HG02798 (cell line): ENCODE results near the gene TPD52L2.
"Not testable (repeated sequence)": the region's sequence is repeated elsewhere in the genome, so short reads cannot be mapped to it uniquely, and the experiment has no call there.

Experiments
- ATAC-seq: cut with Tn5 transposase; IDR thresholded peaks from one replicate; pipeline ENCODE4 v1.9.1; 2021; ENCODE audit warnings: mild to moderate bottlenecking; ENCODE audit not compliant: unreplicated experiment, poor library complexity

The TPD52L2 gene

DNA sequence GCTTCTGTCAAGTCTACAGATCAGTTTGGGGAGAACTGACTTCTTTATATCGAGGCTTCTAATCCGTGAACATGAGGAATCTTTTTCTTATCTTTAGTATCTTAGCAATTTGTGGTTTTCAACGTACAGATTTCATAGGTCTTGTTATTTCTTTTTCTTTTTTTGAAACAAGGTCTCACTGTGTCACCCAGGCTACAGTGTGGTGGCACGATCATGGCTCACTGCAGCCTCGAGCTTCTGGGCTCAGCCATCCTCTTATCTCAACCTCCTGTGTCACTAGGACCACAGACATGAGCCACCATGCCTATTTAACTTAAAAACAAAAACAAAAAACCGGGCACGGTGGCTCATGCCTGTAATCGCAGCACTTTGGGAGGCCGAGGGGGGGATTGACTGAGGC is 59.2 kb downstream of the TPD52L2 start:
- no peak for ATAC-seq

DNA sequence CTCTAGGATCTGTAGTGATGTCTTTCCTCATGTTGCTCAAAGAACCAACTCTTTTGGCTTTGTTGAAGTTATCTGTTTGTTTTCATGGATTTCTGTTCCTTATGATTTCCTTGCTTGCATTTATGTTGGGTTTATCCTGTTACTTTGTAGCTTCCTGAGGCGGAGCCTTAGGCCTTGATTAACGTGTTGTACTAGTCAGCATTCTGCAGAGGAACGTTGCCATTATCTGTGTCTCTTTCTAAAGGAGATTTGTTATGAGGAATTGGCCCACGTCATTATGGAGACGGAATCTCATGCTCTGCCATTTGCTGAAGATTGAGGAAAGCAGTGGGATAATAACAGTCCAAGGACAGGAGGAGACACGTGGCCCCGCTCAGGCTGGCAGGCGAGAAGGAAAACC is 61.2 kb downstream of the TPD52L2 start:
- ATAC-seq, result no peak

DNA sequence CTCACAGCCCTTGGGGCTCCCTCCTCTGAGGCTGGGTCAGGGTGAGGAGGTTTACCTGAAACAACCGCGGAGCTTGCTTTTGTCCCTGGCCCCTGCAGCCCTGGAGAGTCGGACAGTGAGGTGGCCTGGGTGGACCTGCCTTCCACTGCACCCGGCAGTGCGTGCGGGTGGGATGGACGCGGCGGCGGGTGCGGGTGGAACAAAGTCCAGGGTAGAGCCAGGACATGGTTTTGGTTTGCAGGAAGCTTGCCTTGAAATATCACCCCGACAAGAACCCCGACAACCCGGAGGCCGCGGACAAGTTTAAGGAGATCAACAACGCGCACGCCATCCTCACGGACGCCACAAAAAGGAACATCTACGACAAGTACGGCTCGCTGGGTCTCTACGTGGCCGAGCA is 64.0 kb downstream of the TPD52L2 start:
- ATAC-seq, result no peak

DNA sequence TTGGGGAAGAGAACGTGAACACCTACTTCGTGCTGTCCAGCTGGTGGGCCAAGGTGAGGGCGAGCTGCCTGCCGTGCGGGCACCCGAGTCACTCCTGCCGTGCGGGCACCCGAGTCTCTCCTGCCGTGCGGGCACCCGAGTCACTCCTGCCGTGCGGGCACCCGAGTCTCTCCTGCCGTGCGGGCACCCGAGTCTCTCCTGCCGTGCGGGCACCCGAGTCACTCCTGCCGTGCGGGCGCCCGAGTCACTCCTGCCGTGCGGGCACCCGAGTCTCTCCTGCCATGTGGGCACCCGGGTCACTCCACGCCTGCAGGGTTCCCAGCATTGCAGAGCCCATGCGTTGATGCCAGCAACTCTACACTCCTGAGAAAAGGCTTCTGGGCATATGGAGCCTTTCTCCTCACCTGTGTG is 64.4 kb downstream of the TPD52L2 start:
- not testable (repeated sequence) for ATAC-seq

DNA sequence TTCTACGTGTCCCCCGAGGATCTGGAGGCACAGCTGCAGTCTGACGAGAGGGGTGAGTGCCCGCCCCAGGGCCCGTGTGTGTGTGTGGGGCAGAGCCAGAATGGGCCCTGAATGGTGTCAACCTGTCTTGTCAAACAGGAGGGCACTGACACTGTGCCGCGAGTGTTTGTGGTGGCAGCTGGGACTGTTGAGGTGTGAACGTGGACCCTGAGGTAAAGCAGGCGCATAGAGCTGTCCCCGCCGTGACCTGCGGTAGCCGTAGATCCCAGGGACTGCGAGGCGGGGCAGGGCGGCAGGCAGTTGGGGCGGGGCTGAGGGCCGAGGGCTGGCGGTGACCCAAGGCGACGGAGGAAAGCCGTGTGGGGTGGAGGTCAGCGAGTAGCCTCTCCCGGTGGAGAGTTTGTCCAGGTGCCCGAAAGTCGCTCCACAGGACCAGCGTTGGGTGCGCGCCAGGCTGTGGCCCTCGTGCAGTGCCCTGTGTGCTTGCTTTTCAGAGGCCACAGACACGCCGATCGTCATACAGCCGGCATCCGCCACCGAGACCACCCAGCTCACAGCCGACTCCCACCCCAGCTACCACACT is 66.0 kb downstream of the TPD52L2 start:
- no peak for ATAC-seq

DNA sequence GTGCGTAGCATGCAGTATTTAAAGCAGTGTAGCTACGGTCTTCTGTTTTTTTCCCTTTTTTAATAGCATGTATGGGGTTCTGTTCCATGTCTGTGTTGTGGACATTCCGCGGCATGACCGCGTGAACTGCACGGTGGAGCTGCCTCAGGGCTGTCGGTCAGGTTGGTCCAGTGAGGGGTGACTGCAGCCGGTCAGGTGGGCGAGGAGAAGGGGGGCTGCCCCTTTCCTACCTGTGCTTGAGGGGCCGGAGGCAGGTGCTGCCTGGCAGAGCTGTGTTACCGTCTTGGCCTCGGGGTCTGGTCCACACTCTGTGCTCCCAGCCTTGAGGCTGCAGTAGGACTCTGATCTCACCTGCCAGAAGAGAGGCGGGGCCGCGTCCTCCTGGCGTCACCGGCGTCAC is 66.7 kb downstream of the TPD52L2 start:
- ATAC-seq, result no peak

DNA sequence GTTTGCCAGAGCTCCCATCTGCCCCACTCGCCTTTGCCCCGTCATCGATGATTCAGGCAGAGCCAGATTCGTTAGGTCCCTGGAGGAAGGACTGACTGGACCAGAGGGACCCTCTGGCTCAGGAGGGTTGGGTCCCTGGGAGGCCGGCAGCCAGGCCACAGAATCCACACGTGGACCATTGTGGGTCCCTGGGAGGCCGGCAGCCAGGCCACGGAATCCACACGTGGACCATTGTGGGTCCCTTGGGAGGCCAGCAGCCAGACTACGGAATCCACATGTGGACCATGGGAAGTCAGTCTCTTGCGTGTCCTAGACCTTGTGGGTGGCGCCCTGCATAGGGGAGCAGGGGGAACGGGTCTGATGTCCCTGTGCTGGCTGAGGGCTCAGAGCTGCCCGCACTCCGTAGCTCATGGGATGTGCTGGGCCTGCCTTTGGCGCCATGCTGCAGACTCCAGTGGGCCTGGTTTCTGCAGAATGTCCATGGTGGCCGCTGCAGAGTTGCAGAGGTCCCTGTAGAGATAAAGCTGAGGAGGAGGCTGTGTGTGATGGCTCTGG is 67.6 kb downstream of the TPD52L2 start:
- ATAC-seq, result no peak

DNA sequence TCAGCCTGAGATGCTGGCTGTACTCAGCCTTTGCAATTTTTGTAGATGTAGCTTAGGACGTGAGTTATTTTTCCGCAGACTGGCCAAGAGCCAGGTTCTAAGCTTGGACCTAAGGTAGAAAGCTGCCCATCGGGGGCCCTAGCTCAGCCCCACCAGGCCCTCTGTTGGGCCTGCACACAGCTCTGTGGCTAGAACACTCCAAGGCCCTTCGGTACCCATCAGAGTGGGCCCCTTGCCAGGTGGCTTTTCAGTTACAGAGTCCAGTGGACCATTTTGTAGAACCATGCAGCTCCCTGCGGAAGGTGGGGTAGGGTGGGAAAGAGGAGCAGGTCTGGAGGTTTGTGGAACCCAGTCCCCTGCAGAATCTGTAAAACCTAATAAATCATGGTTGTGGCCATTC is 68.6 kb downstream of the TPD52L2 start:
- ATAC-seq, result no peak

DNA sequence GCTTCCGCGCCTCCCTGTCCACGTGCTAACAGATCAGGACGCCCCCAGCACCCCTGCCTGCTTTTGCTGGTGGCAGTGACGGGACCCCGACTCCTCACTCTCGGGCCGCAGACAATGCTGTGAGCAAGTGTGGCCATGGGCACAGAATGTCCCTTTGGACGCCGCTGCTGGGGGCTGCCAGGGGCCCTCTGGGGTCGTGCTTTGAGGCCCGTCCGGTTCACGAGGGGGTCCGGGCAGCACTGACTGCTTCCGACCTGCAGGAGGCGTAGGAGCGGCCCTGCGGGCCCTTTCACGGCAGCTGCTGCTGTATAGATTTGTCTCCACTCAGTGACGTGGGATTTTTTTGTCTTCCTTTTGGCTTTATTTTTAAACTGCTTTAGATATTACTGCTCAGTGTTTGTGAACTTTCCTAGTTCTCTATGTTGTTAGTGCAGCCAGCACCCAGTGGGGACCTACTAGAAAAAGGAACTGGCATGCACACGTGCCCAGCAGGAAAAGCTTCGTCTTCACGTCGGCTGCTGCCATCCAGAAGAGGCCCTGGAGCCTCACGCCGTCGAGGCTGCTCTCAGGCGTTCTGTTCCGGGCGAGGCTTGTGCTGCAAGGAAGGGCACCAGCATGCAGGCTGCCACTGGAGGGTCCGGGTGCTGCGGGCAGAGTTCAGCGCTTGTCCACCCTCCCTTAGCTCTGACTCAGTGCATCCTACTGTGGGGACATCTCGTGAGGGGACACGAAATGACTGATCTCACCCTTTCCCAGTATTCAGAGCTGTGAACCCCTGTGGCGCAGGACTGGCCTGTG is 69.4 kb downstream of the TPD52L2 start:
- no peak for ATAC-seq

DNA sequence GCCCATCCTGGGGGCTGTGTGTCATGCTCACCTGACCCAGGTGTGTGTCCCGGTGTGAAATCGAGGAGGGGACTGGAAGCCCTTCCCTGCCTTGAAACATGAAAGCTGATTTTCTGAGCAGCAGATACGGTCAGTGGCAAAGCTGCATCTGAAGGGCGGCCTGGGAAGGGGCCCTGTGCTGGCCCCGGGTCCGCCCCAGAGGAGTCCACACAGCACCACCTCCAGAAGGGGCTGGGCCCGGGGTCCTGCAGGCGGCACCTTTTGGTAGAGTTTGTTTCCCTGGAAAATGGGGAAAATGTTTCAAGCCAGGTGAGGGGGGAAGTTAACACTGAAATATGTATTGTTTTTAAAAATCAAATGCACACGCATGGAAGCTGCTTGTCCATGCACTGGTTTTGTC is 70.4 kb downstream of the TPD52L2 start:
- no peak for ATAC-seq

DNA sequence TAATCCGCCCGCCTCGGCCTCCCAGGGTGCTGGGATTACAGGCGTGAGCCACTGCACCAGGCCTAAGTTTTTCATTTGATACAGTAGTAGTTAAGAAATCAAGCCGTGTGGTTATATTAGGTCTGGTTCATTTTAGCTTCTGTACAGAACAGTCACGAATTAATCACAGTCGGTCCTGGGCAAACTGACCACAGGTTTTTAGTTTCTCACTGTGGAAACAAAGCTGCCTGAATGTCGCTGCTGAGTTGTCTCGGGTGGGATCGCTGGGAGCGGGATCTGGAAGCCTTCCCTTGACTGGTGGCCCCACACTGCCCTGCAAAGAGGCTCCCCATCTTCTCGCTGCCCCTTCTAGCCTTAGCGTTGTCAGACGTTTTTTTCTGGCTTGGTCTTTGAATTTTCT is 72.5 kb downstream of the TPD52L2 start:
- no peak for ATAC-seq

DNA sequence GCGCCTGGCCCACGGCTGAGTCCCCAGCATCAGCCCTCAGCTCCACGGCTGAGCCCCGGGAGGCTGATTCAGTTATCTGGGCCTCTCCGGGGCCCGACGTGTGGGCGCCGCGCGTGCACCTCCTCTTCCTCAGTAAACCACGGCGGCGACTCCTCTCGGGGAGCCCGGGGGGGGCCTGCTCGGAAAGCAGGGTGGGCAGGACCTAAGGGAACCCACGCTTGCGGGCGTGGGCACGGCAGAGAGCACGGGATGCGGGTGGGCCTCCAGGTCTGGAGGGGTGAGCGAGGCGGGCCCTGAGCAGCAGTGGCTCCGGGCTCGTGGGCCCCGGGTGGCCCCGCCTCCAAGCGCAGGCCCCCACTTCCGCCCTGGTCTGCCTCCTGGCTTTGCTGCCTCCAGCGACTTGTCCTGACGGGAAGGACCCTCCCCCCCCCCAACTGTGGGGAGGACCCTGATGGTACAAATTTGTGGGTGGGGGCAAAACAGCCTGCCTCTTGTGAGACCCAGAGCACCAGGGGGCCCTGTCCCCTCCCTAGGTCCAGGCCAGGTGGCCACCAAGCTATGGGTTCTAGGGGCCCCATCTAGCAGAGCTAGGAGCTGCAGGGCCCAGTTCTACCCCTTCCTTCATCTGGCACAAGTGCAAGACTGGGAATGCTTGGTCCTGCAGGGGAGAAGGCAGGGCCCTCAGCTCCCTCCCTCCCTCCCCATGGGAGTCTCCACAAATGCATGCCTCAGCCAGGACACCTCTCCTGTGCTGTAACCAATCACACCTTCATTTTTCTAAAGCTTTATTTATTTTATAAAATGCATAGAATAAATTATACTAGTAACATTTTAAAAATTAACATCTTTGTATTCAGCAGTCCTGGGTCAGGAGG is 74.2 kb downstream of the TPD52L2 start:
- no peak for ATAC-seq

DNA sequence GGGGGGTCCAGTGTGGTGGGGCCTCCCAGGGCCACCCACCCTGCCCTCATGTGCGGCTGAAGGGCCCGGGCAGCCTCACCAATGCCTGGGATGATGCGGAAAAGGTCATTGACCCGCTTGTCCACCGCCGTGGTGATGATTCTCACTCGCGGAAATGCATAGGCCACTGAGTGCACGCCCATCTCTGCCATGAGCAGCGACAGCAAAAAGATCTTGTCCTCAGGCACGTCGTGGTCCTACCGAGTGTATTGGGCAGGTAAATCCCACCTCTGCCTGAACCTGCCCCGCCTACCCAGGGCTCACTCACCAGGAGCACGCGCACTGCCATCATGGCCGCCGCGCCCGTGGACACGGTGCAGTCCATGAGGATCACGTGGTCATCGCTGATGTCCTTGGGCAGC is 75.0 kb downstream of the TPD52L2 start:
- ATAC-seq, result no peak

DNA sequence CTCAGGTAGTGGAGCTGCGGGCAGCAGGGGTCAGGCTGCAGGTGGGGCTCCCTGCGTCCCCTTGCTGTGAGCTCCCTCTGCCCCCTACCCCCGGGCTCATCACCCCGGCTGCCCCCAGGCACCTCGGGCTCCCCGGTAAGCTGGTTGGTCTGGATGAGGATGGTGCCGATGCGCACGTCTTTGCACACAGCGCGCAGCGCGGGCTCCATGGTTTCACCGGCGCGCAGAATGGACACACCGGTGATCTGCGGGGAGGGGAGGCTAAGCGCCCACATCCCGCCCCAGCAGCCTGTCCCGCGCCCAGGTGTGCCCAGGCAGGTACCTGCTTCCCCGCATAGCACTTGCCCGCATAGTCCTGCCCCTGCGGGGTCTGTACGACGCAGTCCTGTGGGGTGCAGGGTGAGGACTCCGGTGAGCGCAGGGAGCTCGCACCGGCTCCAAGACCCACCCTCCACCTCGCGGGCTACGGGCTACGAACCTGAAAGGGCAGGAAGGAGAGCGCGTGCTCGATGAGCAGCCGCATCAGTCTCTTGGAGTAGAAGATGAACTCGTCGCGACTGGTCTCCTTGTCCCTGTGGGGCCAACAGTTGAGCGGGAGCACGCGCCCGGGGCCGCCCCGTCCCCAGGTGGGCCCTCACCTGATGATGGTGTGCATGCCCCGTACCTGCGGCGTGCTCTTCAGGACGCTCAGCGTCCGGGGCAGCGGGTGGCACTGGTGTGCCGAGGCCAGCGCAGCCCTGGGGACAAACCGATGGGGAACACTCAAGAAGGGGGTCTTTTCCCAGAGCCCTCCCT is 75.6 kb downstream of the TPD52L2 start:
- ATAC-seq, result no peak
